GM19239 (cell line): ENCODE data around the gene PRKAR2B.
"Not testable (repeated sequence)": the region's sequence is repeated elsewhere in the genome, so short reads cannot be mapped to it uniquely, and the experiment has no call there.

Source experiments
- DNase-seq: peaks from one replicate; pipeline ENCODE4 v3.0.0; 2011; ENCODE audit warnings: low spot score; ENCODE audit not compliant: insufficient read length
- FAIRE-seq: peaks from 2 replicates; lab custom pipeline; 2011; peaks lifted over from hg19 to GRCh38; lab: Jason Lieb, UNC

Gene PRKAR2B

GRCh38 chr7:107075863-107076574 is 31.5 kb downstream of the PRKAR2B start:
- FAIRE-seq (no peak), DNase-seq (no peak)

- DNase-seq, result no peak
- FAIRE-seq, result no peak
These were observed 32.5 kb downstream of the PRKAR2B start for GRCh38 chr7:107076781-107077698.

GRCh38 chr7:107077699-107078516 is 33.4 kb downstream of the PRKAR2B start:
- no peak for DNase-seq
- FAIRE-seq, result no peak

GRCh38 chr7:107078517-107078966 is 34.0 kb downstream of the PRKAR2B start:
- FAIRE-seq (no peak), DNase-seq (no peak)

GRCh38 chr7:107079212-107079940 is 34.9 kb downstream of the PRKAR2B start:
- no peak for FAIRE-seq
- DNase-seq, result no peak

- no peak for DNase-seq
- FAIRE-seq, result no peak
These were observed 35.6 kb downstream of the PRKAR2B start for GRCh38 chr7:107080099-107080505.

- FAIRE-seq (no peak), DNase-seq (no peak)
These were observed 36.0 kb downstream of the PRKAR2B start for GRCh38 chr7:107080533-107080932.

- DNase-seq (no peak), FAIRE-seq (no peak)
These were observed 40.7 kb downstream of the PRKAR2B start for GRCh38 chr7:107085180-107085579.

- no peak for FAIRE-seq
These were observed 45.1 kb downstream of the PRKAR2B start for GRCh38 chr7:107089627-107090026.

GRCh38 chr7:107090457-107090856 is 46.0 kb downstream of the PRKAR2B start:
- FAIRE-seq (no peak), DNase-seq (no peak)

More at GRCh38 chr7:107089627-107090026, 45.1 kb downstream of the PRKAR2B start:
- DNase-seq, result no peak

GRCh38 chr7:107091306-107091705 is 46.8 kb downstream of the PRKAR2B start:
- FAIRE-seq (no peak), DNase-seq (no peak)

- not testable (repeated sequence) for FAIRE-seq
These were observed 49.2 kb downstream of the PRKAR2B start for GRCh38 chr7:107093671-107094070.

GRCh38 chr7:107099154-107099553 is 54.6 kb downstream of the PRKAR2B start:
- not testable (repeated sequence) for DNase-seq, FAIRE-seq

More at GRCh38 chr7:107093671-107094070, 49.2 kb downstream of the PRKAR2B start:
- not testable (repeated sequence) for DNase-seq

GRCh38 chr7:107100824-107101223 is 56.3 kb downstream of the PRKAR2B start:
- no peak for FAIRE-seq

GRCh38 chr7:107103369-107103768 is 58.9 kb downstream of the PRKAR2B start:
- DNase-seq (no peak), FAIRE-seq (no peak)

More at GRCh38 chr7:107100824-107101223, 56.3 kb downstream of the PRKAR2B start:
- DNase-seq, result no peak

- DNase-seq, result no peak
- no peak for FAIRE-seq
These were observed 60.3 kb downstream of the PRKAR2B start for GRCh38 chr7:107104801-107105200.

- DNase-seq (no peak), FAIRE-seq (no peak)
These were observed 61.2 kb downstream of the PRKAR2B start for GRCh38 chr7:107105591-107106245.

- no peak for FAIRE-seq
- DNase-seq, result no peak
These were observed 64.4 kb downstream of the PRKAR2B start for GRCh38 chr7:107108793-107109371.

GRCh38 chr7:107109955-107110354 is 65.5 kb downstream of the PRKAR2B start:
- FAIRE-seq (no peak), DNase-seq (no peak)
